ENCODE measurements around the gene FBF1. TPM values are rescaled to one million over a fixed set of nuclear protein-coding genes. Genes with fewer than 3 reads are reported as not detected.

FBF1 gene
- polyA plus RNA-seq, 1 donor (not counting 4 experiments of a cell fraction or from before 2014, with no cell fraction given), result 4.3 TPM

- H3K4me2 ChIP-seq (ENCODE audit: control insufficient read depth, extremely low read depth, insufficient read depth, low read depth, low read length), result peak overlapping the region; percentile 65
Measured at GRCh38 chr17:75909812-75910274, 31.0 kb downstream of the FBF1 start.

GRCh38 chr17:75909051-75909811 is 31.6 kb downstream of the FBF1 start:
- DNase-seq (ENCODE audit: low read depth, low spot score) (no peak), FAIRE-seq (peak; percentile 9)
- Histone ChIP-seq H4K20me1 (ENCODE audit: control insufficient read depth, extremely low read depth, insufficient read depth, low read length) (no peaks in the 10 kb centered on the region), H2AFZ (ENCODE audit: control insufficient read depth, low read length) (no peak overlapping the region), H3K79me2 (ENCODE audit: control insufficient read depth, insufficient read depth, low read length) (peaks cover 3% of the 10 kb centered on the region), H3K4me1 (ENCODE audit: control insufficient read depth, extremely low read depth, insufficient read depth, low read length) (peaks cover 29% of the 10 kb centered on the region), H3K4me2 (ENCODE audit: control insufficient read depth, extremely low read depth, insufficient read depth, low read depth, low read length) (peak overlapping the region; percentile 65), H3K4me3 (ENCODE audit: control insufficient read depth in 2 of 3, extremely low read depth in 1 of 3, insufficient read depth in 2 of 3, low read depth in 1 of 3, low read length in 3 of 3) (no peak overlapping the region), H3K9ac (ENCODE audit: control insufficient read depth, extremely low read depth, insufficient read depth, low read length) (no peak overlapping the region), H3K9me3 (ENCODE audit: control insufficient read depth, low read depth, low read length) (no peaks in the 10 kb centered on the region), H3K36me3 (ENCODE audit: control insufficient read depth in 2 of 2, extremely low read depth in 1 of 2, insufficient read depth in 2 of 2, low read length in 2 of 2) (peaks cover 0 to 5% of the 10 kb centered on the region in 2 experiments), H3K9me1 (ENCODE audit: control insufficient read depth, extremely low read depth, insufficient read depth, low read length) (peaks cover 2% of the 10 kb centered on the region), H3K27ac (ENCODE audit: control insufficient read depth, insufficient read depth, low read length) (no peak overlapping the region), H3K27me3 (ENCODE audit: control insufficient read depth, extremely low read depth, insufficient read depth, low read length) (no peaks in the 10 kb centered on the region)
- TF ChIP-seq CTCF (optimal IDR thresholded peaks at IDR 0.05 in 1 of 3, IDR thresholded peaks at IDR 0.05 in 1 of 3, conservative IDR thresholded peaks at IDR 0.05 in 1 of 3; ENCODE audit: extremely low read depth in 1 of 3, insufficient read depth in 2 of 3, low read length in 3 of 3), result no peak
- TF ChIP-seq EZH2 (IDR thresholded peaks at IDR 0.05; ENCODE audit: low read length), result no peak
- dilution Hi-C loops (cut with MboI; ENCODE audit: extremely low pct_ligation_motif_present, low sequenced_read_pairs), result no loop called here

More at GRCh38 chr17:75909812-75910274, 31.0 kb downstream of the FBF1 start:
- no peaks in the 10 kb centered on the region for H4K20me1 ChIP-seq (ENCODE audit: control insufficient read depth, extremely low read depth, insufficient read depth, low read length)
- H3K4me3 ChIP-seq (ENCODE audit: control insufficient read depth in 2 of 3, extremely low read depth in 1 of 3, insufficient read depth in 2 of 3, low read depth in 1 of 3, low read length in 3 of 3), result peak overlapping the region in 2 of 3 experiments; percentile 11 to 33
- no peak for TF ChIP-seq CTCF (optimal IDR thresholded peaks at IDR 0.05 in 1 of 3, IDR thresholded peaks at IDR 0.05 in 1 of 3, conservative IDR thresholded peaks at IDR 0.05 in 1 of 3; ENCODE audit: extremely low read depth in 1 of 3, insufficient read depth in 2 of 3, low read length in 3 of 3)
- no peak for TF ChIP-seq EZH2 (IDR thresholded peaks at IDR 0.05; ENCODE audit: low read length)
- DNase-seq (ENCODE audit: low read depth, low spot score), result no peak
- no peak overlapping the region for H3K9ac ChIP-seq (ENCODE audit: control insufficient read depth, extremely low read depth, insufficient read depth, low read length)
- FAIRE-seq, result peak; percentile 32
- dilution Hi-C loops (cut with MboI; ENCODE audit: extremely low pct_ligation_motif_present, low sequenced_read_pairs), result no loop called here
- peak overlapping the region; percentile 49 for H2AFZ ChIP-seq (ENCODE audit: control insufficient read depth, low read length)
- H3K9me3 ChIP-seq (ENCODE audit: control insufficient read depth, low read depth, low read length), result no peaks in the 10 kb centered on the region
- H3K79me2 ChIP-seq (ENCODE audit: control insufficient read depth, insufficient read depth, low read length), result no peaks in the 10 kb centered on the region
- H3K36me3 ChIP-seq (ENCODE audit: control insufficient read depth in 2 of 2, extremely low read depth in 1 of 2, insufficient read depth in 2 of 2, low read length in 2 of 2), result peaks cover 0 to 5% of the 10 kb centered on the region in 2 experiments
- H3K4me1 ChIP-seq (ENCODE audit: control insufficient read depth, extremely low read depth, insufficient read depth, low read length), result peaks cover 29% of the 10 kb centered on the region
- H3K9me1 ChIP-seq (ENCODE audit: control insufficient read depth, extremely low read depth, insufficient read depth, low read length), result peaks cover 2% of the 10 kb centered on the region
- H3K27me3 ChIP-seq (ENCODE audit: control insufficient read depth, extremely low read depth, insufficient read depth, low read length), result no peaks in the 10 kb centered on the region
- H3K27ac ChIP-seq (ENCODE audit: control insufficient read depth, insufficient read depth, low read length), result no peak overlapping the region

All from keratinocyte (primary cell).